ENCODE measurements around the gene CCL11. TPM values are rescaled to one million over a fixed set of nuclear protein-coding genes. Genes with fewer than 3 reads are reported as not detected.
A peak's percentile ranks its signal among the peaks of the same experiment; 100 is the strongest.

The CCL11 gene
- total RNA-seq: under 1 TPM in 1 of 3 donors, not detected in 2; 0.29 TPM

DNA sequence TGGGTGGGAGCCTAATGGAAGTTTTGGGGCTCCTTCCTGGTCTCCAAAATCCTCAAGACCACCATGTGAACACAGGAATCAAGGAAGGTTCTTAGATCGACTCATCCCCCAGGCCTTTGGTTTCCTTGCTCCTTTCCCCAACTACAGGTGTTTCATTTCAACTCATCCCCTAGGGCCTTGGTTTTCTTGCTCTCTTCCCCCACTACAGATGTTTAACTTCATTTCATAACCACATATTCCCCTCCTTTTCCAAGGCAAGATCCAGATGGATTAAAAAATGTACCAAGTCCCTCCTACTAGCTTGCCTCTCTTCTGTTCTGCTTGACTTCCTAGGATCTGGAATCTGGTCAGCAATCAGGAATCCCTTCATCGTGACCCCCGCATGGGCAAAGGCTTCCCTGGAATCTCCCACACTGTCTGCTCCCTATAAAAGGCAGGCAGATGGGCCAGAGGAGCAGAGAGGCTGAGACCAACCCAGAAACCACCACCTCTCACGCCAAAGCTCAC lies at the start of gene CCL11:
TSS of gene CCL11 (plus strand) at position 457 of the 507 bp plus-strand sequence. CDS start 67 bp downstream, outside the sequence.
- intact Hi-C loops (cut with DNase I; ENCODE audit: low total_unique reads): no loop called here
- Histone ChIP-seq H3K9me3 (no peaks in the 10 kb centered on the region), H3K36me3 (no peaks in the 10 kb centered on the region), H3K27me3 (no peaks in the 10 kb centered on the region), H3K27ac (no peak within 1 kb of the TSS), H3K4me1 (no peaks in the 10 kb centered on the region), H3K4me3 (no peak within 1 kb of the TSS)
- TF ChIP-seq POLR2AphosphoS5 (IDR thresholded peaks at IDR 0.05) (no peak), POLR2A (IDR thresholded peaks at IDR 0.05) (no peak)
- TF ChIP-seq, protein P1, sequence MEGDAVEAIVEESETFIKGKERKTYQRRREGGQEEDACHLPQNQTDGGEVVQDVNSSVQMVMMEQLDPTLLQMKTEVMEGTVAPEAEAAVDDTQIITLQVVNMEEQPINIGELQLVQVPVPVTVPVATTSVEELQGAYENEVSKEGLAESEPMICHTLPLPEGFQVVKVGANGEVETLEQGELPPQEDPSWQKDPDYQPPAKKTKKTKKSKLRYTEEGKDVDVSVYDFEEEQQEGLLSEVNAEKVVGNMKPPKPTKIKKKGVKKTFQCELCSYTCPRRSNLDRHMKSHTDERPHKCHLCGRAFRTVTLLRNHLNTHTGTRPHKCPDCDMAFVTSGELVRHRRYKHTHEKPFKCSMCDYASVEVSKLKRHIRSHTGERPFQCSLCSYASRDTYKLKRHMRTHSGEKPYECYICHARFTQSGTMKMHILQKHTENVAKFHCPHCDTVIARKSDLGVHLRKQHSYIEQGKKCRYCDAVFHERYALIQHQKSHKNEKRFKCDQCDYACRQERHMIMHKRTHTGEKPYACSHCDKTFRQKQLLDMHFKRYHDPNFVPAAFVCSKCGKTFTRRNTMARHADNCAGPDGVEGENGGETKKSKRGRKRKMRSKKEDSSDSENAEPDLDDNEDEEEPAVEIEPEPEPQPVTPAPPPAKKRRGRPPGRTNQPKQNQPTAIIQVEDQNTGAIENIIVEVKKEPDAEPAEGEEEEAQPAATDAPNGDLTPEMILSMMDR (IDR thresholded peaks at IDR 0.05): no peak
- DNase-seq (ENCODE audit: low spot score in 2 of 2): no peak

GRCh38 chr17:34236281-34236892 lies 49.2 kb upstream of the CCL11 start:
- no peaks in the 10 kb centered on the region for H3K27me3 ChIP-seq
- H3K9me3 ChIP-seq: no peaks in the 10 kb centered on the region
- no peak for DNase-seq (ENCODE audit: low spot score in 2 of 2)
- H3K27ac ChIP-seq: peak overlapping the region in 1 of 2 donors; percentile 78
- TF ChIP-seq, protein P1 (IDR thresholded peaks at IDR 0.05): no peak
- TF ChIP-seq POLR2AphosphoS5 (IDR thresholded peaks at IDR 0.05) (no peak), POLR2A (IDR thresholded peaks at IDR 0.05) (no peak)
- no peaks in the 10 kb centered on the region for H3K36me3 ChIP-seq
- intact Hi-C loops (cut with DNase I; ENCODE audit: low total_unique reads): no loop called here
- H3K4me3 ChIP-seq: no peak overlapping the region
- peaks cover 0 to 10% of the 10 kb centered on the region in 2 donors for H3K4me1 ChIP-seq

- H3K27ac ChIP-seq: no peak overlapping the region
- peaks cover 0 to 10% of the 10 kb centered on the region in 2 donors for H3K4me1 ChIP-seq
- no peaks in the 10 kb centered on the region for H3K27me3 ChIP-seq
- H3K36me3 ChIP-seq: no peaks in the 10 kb centered on the region
- TF ChIP-seq, protein P1 (IDR thresholded peaks at IDR 0.05): no peak
- TF ChIP-seq POLR2AphosphoS5 (IDR thresholded peaks at IDR 0.05): no peak
- TF ChIP-seq POLR2A (IDR thresholded peaks at IDR 0.05): no peak
- intact Hi-C loops (cut with DNase I; ENCODE audit: low total_unique reads): no loop called here
- no peak overlapping the region for H3K4me3 ChIP-seq
- no peak for DNase-seq (ENCODE audit: low spot score in 2 of 2)
- H3K9me3 ChIP-seq: no peaks in the 10 kb centered on the region
Observed at GRCh38 chr17:34237458-34237857, 48.1 kb upstream of the CCL11 start.

DNA sequence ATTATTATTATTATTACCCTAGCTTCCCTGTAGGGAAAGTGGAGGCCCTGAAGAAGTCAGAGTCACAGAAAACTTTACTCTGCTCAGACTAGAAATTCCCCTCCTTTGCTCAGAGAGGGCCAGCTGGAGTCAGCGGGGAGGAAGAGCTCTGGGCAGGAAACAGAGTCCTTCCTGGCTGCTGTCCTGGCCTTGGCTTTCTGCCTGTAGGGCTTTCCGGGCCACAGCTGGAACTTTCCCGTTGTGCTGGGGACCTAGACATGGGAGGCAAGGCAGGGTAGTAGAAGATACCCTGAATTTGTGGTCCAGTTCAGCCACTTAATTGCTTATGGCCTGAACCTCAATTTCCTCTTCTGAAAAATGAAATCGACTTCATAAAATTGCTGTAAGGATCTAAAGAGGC lies 44.5 kb upstream of the CCL11 start:
- peak overlapping the region in 1 of 2 donors; percentile 61 for H3K27ac ChIP-seq
- DNase-seq (ENCODE audit: low spot score in 2 of 2): no peak
- no peaks in the 10 kb centered on the region for H3K36me3 ChIP-seq
- no peak overlapping the region for H3K4me3 ChIP-seq
- intact Hi-C loops (cut with DNase I; ENCODE audit: low total_unique reads): no loop called here
- no peak for TF ChIP-seq POLR2A (IDR thresholded peaks at IDR 0.05)
- TF ChIP-seq, protein P1 (IDR thresholded peaks at IDR 0.05): no peak
- TF ChIP-seq POLR2AphosphoS5 (IDR thresholded peaks at IDR 0.05): no peak
- H3K4me1 ChIP-seq: peaks cover 0 to 10% of the 10 kb centered on the region in 2 donors
- H3K9me3 ChIP-seq: no peaks in the 10 kb centered on the region
- H3K27me3 ChIP-seq: no peaks in the 10 kb centered on the region

DNA sequence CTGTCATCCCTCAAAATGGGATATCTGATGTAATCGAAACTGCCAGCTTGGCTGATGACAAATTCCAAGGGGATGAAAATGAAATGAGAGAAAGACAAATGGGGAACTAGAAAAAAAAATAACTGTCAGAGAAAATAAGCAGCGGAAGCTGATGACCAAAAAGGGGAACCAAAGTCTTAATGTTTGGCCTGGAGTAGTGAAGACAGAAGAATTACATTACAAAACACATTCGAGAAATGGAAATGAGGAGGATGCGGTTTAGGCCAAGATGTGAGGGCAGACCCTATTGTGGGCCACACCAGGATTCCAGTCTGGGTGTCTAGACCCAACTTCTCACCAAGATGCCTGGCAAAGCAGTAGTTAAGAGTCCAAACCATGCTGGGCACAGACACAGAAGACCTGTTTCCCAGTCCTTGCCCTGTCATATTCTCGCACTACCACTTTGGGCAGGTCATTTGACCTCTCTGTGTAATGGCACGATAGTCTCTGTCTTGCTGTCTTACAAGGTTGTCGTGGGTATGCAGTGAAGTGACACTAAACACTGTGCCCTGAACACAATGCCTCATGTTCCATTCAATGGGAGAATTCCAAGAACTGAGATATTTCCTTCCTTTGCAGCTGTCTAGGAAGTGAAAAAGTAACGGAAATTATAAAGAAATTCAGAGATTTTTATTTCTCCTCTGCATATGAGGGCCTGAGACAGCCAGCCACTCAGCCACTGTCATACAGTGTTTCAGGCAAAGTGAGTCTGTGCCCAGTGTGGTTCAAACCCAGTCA lies 42.8 kb upstream of the CCL11 start:
- peaks cover 0 to 10% of the 10 kb centered on the region in 2 donors for H3K4me1 ChIP-seq
- DNase-seq (ENCODE audit: low spot score in 2 of 2): no peak
- peak overlapping the region in 1 of 2 donors; percentile 69 for H3K27ac ChIP-seq

More for the DNA sequence above, 42.8 kb upstream of the CCL11 start:
- H3K9me3 ChIP-seq: no peaks in the 10 kb centered on the region
- intact Hi-C loops (cut with DNase I; ENCODE audit: low total_unique reads): no loop called here
- H3K27me3 ChIP-seq: no peaks in the 10 kb centered on the region
- TF ChIP-seq, protein P1 (IDR thresholded peaks at IDR 0.05): no peak
- no peak for TF ChIP-seq POLR2AphosphoS5 (IDR thresholded peaks at IDR 0.05)
- TF ChIP-seq POLR2A (IDR thresholded peaks at IDR 0.05): no peak
- H3K36me3 ChIP-seq: no peaks in the 10 kb centered on the region
- H3K4me3 ChIP-seq: no peak overlapping the region

Data from breast epithelium (tissue), 4 donors.